ENCODE data around the gene TARS1. TPM values are rescaled to one million over a fixed set of nuclear protein-coding genes. Genes with fewer than 3 reads are reported as not detected.
"Not testable (repeated sequence)": the region's sequence is repeated elsewhere in the genome, so short reads cannot be mapped to it uniquely, and the experiment has no call there.

TARS1 gene
- total RNA-seq, 1 donor from 2014 or later = 320 TPM

DNA sequence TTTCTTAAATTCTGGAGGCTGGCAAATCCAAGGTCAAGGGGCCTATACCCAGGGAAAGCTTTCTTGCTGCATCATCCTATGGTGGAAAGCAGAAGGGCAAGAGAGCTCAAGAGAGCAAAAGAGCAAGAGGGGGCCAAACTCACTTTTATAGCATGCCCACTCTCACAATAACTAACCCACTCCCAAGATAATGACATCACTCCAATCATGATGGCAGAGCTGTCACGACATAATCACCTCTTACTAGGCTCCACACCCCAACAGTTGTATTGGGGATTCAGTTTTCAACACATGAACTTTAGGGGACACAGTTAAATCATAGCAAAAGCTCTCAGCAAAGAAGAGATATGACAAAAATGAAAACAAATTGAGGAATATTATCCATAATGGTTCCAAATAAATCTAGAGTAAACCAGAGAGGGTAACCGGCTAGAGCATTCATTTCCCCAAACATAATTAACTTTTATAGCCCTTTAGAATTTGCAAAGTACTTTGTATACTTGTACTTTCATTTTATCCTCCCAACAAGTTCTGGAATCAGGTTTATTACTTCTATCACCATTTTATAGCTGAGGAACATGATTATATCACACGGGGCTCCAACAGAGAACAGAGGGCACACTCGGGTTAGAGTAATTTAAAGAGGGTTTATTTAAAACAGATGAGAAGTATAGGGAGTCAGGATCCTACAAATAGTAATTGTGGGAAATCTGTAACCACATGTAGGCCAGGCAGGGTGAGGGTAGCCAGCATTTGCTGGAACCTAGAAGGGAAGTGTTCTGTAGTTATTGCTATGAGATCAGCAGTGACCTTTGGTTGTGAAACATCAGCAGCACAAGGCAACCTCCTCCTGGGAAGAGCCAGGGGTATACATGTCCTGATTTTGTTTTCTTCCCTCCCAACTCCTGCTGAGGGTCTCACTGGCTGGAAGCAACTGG is 7.2 kb upstream of the TARS1 start:
- H3K4me3 ChIP-seq (ENCODE audit: low read depth, low read length) = no peak overlapping the region
- TF ChIP-seq, protein P1, sequence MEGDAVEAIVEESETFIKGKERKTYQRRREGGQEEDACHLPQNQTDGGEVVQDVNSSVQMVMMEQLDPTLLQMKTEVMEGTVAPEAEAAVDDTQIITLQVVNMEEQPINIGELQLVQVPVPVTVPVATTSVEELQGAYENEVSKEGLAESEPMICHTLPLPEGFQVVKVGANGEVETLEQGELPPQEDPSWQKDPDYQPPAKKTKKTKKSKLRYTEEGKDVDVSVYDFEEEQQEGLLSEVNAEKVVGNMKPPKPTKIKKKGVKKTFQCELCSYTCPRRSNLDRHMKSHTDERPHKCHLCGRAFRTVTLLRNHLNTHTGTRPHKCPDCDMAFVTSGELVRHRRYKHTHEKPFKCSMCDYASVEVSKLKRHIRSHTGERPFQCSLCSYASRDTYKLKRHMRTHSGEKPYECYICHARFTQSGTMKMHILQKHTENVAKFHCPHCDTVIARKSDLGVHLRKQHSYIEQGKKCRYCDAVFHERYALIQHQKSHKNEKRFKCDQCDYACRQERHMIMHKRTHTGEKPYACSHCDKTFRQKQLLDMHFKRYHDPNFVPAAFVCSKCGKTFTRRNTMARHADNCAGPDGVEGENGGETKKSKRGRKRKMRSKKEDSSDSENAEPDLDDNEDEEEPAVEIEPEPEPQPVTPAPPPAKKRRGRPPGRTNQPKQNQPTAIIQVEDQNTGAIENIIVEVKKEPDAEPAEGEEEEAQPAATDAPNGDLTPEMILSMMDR (IDR thresholded peaks at IDR 0.05; ENCODE audit: insufficient read depth, low read length, poor library complexity, severe bottlenecking) = no peak
- no peaks in the 10 kb centered on the region for H3K36me3 ChIP-seq (ENCODE audit: control insufficient read depth, insufficient read depth, low read length)
- H3K27me3 ChIP-seq (ENCODE audit: control insufficient read depth, insufficient read depth, low read length) = no peaks in the 10 kb centered on the region
- DNase-seq (ENCODE audit: low read depth) = no peak

DNA sequence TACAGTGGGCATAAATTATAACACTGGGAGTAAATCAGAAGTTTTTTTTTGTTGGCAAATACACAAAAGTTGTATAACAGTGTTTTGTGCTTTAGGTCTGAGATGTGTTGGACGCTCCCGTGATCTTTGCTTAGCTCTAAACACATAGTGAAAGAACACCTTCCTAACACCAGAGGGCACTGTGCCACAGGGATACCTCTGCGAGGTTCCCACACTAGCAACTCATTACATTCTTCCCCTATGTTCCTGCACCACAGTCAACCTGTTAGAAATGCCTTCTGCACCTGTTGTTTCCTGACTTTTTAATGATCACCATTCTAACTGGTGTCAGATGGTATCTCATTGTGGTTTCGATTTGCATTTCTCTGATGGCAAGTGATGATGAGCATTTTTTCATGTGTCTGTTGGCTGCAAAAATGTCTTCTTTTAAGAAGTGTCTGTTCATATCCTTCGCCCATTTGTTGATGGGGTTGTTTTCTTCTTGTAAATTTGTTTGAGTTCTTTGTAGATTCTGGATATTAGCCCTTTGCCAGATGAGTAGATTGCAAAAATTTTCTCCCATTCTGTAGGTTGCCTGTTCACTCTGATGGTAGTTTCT is 4.8 kb upstream of the TARS1 start:
- TF ChIP-seq, protein P1 (IDR thresholded peaks at IDR 0.05; ENCODE audit: insufficient read depth, low read length, poor library complexity, severe bottlenecking) = peak; percentile 74
- H3K36me3 ChIP-seq (ENCODE audit: control insufficient read depth, insufficient read depth, low read length); H3K27me3 ChIP-seq (ENCODE audit: control insufficient read depth, insufficient read depth, low read length); H3K4me3 ChIP-seq (ENCODE audit: low read depth, low read length): not testable (repeated sequence)
- peak; percentile 35 for DNase-seq (ENCODE audit: low read depth)

DNA sequence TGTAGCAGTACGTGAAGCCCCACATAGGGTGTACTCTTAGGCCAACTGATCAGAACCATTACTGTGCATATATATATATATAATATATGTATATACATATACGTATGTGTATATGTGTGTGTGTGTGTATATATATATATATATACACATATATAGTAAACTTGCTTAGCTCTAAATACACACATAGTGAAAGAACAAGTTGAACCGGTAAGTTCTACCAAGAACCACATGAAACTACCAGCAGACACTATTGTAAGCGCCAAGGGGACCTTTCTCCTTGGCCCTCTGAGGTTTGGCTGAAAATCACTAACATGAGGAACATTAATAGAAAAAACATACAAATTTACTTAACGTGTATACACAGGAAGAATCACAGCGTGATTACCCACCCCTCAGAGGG is 1.8 kb upstream of the TARS1 start:
- Histone ChIP-seq H3K4me3 (ENCODE audit: low read depth, low read length) (peak overlapping the region; percentile 79), H3K36me3 (ENCODE audit: control insufficient read depth, insufficient read depth, low read length) (no peaks in the 10 kb centered on the region), H3K27me3 (ENCODE audit: control insufficient read depth, insufficient read depth, low read length) (no peaks in the 10 kb centered on the region)
- TF ChIP-seq, protein P1 (IDR thresholded peaks at IDR 0.05; ENCODE audit: insufficient read depth, low read length, poor library complexity, severe bottlenecking) = no peak
- DNase-seq (ENCODE audit: low read depth) = no peak

DNA sequence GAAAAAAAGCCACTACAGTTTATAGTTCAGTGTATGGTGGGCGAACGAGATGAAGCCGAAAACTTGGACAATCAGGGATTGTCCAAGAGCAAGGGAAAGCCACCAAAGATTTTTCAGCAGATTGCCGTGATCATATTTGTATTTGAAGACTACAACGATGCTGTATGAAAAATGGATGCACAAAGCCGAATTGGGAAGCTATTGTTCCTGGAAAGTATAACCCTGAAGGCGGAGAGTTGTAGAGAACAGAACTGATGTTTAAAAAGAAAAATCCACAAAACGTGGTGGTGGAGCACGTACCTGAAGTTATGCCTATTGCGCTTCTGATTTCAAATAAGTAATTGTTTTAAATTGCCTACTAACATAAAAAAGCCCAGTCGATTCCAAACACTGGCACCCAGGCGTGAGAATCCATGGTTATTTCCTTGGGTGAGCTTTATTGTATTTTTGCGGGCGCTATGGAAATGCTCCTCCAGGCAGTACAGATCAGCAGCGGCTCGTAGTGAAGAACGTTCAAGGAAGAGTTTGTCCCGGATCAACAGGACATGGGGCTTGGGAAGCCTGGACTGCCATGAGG is 772 bp upstream of the TARS1 start:
- Histone ChIP-seq H3K4me3 (ENCODE audit: low read depth, low read length) (peak overlapping the region; percentile 79), H3K27me3 (ENCODE audit: control insufficient read depth, insufficient read depth, low read length) (no peaks in the 10 kb centered on the region), H3K36me3 (ENCODE audit: control insufficient read depth, insufficient read depth, low read length) (no peaks in the 10 kb centered on the region)
- TF ChIP-seq, protein P1 (IDR thresholded peaks at IDR 0.05; ENCODE audit: insufficient read depth, low read length, poor library complexity, severe bottlenecking) = no peak
- DNase-seq (ENCODE audit: low read depth) = no peak

DNA sequence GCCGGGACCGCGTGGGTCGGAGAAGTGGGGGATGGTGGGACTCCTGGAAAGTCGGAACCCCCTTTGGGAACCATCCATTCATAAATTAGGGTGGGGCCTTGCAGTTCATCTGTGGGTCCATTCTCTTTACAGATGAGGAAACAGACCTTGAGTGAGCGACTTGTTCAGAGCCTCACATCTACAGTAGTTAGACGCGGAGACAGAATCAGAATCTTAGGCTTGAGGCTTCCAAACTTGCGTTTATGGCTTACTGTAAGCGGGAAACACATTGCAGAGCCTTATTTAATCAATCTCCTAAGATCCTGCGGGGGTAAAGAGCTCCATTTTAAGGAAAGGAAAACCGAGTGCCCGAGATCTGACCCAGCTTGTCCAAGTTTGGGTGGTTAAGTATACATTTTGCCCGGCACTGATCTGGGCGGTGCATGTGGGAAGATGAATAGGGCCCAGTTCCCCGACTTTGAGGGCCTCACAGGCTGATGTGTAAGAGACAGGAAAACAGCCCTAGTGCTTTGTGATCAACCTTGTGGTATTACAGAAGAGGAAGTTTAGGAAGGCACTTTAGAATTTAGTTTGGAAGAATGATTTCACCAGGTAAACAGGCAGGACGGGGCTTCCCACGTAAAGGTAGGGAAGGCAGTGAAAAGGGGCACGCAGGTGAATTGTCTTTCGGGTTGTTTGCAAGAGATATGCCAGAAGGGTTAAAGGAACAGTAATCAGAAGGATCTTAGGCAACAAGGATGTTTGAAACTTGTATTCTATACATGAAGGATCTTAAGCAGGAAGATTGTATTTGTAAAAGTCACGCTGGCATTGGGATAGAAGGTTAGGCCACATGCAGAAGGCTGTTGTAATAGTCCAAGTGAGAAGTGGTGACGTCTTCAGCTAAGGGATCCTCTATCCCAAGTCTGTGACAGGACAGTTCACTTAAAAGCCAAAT is 744 bp downstream of the TARS1 start:
- TF ChIP-seq, protein P1 (IDR thresholded peaks at IDR 0.05; ENCODE audit: insufficient read depth, low read length, poor library complexity, severe bottlenecking) = no peak

More for the DNA sequence above, 744 bp downstream of the TARS1 start:
- Histone ChIP-seq H3K4me3 (ENCODE audit: low read depth, low read length) (peak overlapping the region; percentile 79), H3K27me3 (ENCODE audit: control insufficient read depth, insufficient read depth, low read length) (no peaks in the 10 kb centered on the region), H3K36me3 (ENCODE audit: control insufficient read depth, insufficient read depth, low read length) (no peaks in the 10 kb centered on the region)
- DNase-seq (ENCODE audit: low read depth) = no peak
